GM12878 (cell line): ENCODE measurements around the gene PRKCE. TPM values are rescaled to one million over a fixed set of nuclear protein-coding genes. Genes with fewer than 3 reads are reported as not detected.

ENCODE experiments used
- MEF2A ChIP-seq: IDR thresholded peaks from 2 replicates; pipeline ENCODE4 v1.6.1; 2011; ENCODE audit warnings: low read depth, mild to moderate bottlenecking, low read length, moderate library complexity; ENCODE audit not compliant: insufficient read depth
- NR2C2 ChIP-seq: IDR thresholded peaks from 2 replicates; pipeline ENCODE4 v1.6.1; 2011; ENCODE audit warnings: borderline replicate concordance, low read depth; ENCODE audit not compliant: control insufficient read depth, insufficient read length
- WRNIP1 ChIP-seq: IDR thresholded peaks from 2 replicates; pipeline ENCODE4 v1.6.1; 2011; ENCODE audit warnings: low read depth, low read length, improper control_type of control experiment, borderline replicate concordance
- polyA plus RNA-seq, 11 experiments: library from polyadenylated mRNA; depleted of rRNA in 4 of 11; unstranded in 6 of 11; stranded (reverse) in 5 of 11; fragments of >200 nt; fragmentation: Nextera tagmentation in 4 of 11; fragmentation: Illumina TruSeq in 1 of 11; extraction: Ambion mirVana in 4 of 11; extraction: Trizol in 1 of 11; gene quantifications; 1 replicate in 1 of 11; 2 replicates in 10 of 11; pipeline versions ENCODE4 v1.2.1 to v1.2.3, GENCODE V29; 2011 to 2016; ENCODE audit warnings: inconsistent platforms in 2 of 11, missing spikeins in 2 of 11, low read depth in 1 of 11
- total RNA-seq, 4 experiments: library from RNA; depleted of rRNA in 3 of 4; stranded (reverse); fragments of >200 nt in 3 of 4; fragmentation: Illumina TruSeq in 1 of 4; extraction: Trizol in 1 of 4; gene quantifications; 2 replicates each; pipeline versions ENCODE4 v1.2.1 to v1.2.3, GENCODE V29; 2013 to 2021
- TF ChIP-seq, protein P1 (sequence below): fragments of 450-650 bp; IDR thresholded peaks from 2 replicates; pipeline ENCODE4 v1.6.1; 2016; ENCODE audit warnings: mild to moderate bottlenecking, moderate library complexity, borderline replicate concordance
- TF ChIP-seq, protein P2 (sequence below): IDR thresholded peaks from 2 replicates; pipeline ENCODE4 v1.6.1; 2012; ENCODE audit warnings: mild to moderate bottlenecking, low read depth, low read length

Gene PRKCE
- total and polyA plus RNA-seq, 10 of the 15 experiments (the other 5 are each of a cell fraction or from before 2014, with no cell fraction given), result 2.6 to 28.2 (median 11.3) TPM

DNA sequence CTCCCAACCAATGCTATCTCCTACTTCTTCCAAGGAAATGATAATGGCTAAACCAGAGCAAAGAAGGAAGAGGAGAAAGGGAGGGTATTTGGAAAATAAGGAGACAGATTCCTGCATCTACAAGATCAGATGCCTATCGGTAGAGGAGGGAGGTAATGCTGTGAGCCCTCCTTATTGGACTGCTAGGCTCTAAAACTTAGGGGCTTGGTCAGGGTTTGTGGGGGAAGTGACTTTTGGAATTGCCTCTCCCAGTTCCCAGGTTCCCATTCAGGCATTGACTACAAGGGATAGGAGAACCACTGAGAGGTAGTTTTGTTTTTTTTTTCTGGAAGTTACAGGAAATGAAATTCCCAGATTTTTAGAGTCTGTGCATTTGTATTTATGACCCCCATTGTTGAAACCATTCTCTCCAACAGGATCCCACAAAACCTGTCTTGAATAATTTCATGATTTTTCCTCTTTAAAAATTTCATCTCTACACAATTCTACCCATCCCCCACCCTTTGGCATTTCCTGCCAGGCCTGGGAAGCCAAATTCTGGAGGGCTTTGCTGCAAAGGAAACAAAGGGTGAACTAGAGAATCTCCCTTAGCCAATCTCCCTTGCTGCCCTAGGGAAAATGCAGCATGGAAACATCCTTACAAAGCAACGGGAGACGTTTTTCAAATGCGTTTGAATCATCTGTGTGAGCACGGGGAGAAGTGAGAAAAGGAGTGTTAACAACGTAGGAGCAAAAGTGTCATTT, 363.6 kb downstream of the PRKCE start (continued):
- TF ChIP-seq, protein P1, sequence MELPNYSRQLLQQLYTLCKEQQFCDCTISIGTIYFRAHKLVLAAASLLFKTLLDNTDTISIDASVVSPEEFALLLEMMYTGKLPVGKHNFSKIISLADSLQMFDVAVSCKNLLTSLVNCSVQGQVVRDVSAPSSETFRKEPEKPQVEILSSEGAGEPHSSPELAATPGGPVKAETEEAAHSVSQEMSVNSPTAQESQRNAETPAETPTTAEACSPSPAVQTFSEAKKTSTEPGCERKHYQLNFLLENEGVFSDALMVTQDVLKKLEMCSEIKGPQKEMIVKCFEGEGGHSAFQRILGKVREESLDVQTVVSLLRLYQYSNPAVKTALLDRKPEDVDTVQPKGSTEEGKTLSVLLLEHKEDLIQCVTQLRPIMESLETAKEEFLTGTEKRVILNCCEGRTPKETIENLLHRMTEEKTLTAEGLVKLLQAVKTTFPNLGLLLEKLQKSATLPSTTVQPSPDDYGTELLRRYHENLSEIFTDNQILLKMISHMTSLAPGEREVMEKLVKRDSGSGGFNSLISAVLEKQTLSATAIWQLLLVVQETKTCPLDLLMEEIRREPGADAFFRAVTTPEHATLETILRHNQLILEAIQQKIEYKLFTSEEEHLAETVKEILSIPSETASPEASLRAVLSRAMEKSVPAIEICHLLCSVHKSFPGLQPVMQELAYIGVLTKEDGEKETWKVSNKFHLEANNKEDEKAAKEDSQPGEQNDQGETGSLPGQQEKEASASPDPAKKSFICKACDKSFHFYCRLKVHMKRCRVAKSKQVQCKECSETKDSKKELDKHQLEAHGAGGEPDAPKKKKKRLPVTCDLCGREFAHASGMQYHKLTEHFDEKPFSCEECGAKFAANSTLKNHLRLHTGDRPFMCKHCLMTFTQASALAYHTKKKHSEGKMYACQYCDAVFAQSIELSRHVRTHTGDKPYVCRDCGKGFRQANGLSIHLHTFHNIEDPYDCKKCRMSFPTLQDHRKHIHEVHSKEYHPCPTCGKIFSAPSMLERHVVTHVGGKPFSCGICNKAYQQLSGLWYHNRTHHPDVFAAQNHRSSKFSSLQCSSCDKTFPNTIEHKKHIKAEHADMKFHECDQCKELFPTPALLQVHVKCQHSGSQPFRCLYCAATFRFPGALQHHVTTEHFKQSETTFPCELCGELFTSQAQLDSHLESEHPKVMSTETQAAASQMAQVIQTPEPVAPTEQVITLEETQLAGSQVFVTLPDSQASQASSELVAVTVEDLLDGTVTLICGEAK, result no peak
- no peak for TF ChIP-seq NR2C2
- TF ChIP-seq MEF2A, result no peak
- no peak for TF ChIP-seq WRNIP1
- TF ChIP-seq, protein P2, sequence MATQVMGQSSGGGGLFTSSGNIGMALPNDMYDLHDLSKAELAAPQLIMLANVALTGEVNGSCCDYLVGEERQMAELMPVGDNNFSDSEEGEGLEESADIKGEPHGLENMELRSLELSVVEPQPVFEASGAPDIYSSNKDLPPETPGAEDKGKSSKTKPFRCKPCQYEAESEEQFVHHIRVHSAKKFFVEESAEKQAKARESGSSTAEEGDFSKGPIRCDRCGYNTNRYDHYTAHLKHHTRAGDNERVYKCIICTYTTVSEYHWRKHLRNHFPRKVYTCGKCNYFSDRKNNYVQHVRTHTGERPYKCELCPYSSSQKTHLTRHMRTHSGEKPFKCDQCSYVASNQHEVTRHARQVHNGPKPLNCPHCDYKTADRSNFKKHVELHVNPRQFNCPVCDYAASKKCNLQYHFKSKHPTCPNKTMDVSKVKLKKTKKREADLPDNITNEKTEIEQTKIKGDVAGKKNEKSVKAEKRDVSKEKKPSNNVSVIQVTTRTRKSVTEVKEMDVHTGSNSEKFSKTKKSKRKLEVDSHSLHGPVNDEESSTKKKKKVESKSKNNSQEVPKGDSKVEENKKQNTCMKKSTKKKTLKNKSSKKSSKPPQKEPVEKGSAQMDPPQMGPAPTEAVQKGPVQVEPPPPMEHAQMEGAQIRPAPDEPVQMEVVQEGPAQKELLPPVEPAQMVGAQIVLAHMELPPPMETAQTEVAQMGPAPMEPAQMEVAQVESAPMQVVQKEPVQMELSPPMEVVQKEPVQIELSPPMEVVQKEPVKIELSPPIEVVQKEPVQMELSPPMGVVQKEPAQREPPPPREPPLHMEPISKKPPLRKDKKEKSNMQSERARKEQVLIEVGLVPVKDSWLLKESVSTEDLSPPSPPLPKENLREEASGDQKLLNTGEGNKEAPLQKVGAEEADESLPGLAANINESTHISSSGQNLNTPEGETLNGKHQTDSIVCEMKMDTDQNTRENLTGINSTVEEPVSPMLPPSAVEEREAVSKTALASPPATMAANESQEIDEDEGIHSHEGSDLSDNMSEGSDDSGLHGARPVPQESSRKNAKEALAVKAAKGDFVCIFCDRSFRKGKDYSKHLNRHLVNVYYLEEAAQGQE, result no peak
